Measurements from ENCODE around the gene CD72.
"Not testable (repeated sequence)": the region's sequence is repeated elsewhere in the genome, so short reads cannot be mapped to it uniquely, and the experiment has no call there.

CD72 gene

DNA sequence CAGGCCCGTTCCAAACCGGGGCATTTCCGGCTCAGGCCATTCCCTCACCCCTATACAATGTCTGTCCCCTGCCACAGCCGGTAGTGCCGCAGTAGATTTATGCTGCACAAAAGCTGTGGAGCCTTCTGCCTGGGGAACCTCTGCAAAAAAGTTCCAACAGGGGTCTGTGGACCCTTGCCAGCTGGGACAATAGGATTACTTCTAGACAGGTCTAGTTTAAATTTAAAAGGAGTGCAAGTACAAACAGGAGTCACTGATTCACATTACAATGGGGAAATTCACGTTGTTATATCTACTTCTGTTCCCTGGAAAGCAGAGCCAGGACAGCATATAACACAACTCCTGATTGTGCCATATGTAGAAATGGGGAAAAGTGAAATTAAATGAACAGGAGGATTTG, 34.7 kb downstream of the CD72 start:
- not testable (repeated sequence) for DNase-seq

DNA sequence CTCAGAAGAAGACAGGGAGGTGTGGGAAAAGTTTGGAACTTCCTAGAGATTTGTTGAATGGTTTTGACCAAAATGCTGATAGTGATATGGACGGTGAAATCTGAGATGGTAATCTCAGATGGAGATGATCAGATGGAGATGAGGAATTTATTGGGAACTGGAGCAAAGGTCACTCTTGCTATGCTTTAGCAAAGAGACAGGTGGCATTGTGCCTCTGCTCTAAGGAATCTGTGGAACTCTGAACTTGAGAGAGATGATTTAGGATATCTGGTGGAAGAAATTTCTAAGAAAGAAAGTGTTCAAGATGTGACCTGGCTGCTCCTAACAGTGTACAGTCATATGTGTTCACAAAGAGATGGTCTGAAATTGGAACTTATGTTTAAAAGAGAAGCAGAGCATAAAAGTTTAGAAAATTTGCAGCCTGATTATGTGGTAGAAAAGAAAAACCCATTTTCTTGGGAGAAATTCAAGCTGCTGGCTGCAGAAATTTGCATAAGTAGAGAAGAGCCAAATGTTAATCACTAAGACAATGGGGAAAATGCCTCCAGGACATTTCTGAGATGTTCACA, 38.5 kb downstream of the CD72 start:
- DNase-seq: not testable (repeated sequence)

DNA sequence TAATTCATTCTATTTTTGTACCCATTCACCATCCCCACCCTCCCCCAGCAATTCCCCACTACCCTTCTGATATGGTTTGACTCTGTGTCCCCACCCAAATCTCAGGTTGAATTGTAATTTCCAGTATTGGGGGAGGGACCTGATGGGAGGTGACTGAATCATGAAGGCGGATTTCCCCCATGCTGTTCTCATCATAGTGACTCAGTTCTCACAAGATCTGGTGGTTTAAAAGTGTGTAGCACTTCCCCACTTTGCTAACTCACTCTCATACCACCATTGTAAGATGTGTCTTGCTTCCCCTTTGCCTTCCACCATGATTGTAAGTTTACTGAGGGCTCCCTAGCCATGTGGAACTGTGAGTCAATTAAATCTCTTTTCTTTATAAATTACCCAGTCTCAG, 39.1 kb downstream of the CD72 start:
- no peak for DNase-seq

DNA sequence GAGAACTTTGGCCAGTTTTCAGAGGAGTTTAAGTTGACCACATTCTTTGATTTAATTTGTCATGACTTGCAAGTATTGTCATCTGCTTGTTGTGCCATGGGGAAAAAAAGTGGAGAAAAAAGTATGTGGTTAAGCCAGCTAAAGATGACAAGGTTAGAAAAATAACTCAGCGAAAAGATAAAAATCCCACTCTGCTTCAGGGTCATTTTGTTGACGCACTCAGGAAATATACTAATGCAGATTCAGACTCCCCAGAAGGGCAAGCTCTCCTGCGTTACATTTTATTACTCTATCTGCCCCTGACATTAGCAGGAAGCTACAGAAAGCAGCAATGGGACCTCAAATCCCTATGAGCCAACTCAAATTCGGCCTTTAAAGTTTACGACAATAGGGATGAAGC, 40.7 kb downstream of the CD72 start:
- DNase-seq: no peak

DNA sequence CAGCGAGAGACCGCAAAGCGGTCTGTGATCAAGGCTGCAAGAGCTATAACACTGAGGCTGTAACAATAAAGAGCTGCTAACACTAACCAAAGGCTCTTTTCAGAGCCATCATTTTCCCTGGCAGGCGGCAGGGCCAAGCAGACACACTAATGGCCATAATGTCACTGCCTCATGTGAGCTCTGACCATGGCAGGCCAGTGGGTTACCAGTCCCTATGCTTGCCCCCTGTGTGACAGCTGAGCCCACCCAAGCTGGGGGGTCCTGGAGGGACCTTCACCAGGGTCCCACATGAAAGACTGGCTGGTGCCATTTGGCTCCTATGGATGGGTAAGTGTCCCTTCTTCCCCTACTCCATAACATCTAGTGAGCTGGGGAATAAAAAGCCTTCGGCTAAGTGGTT, 42.7 kb downstream of the CD72 start:
- DNase-seq: no peak

DNA sequence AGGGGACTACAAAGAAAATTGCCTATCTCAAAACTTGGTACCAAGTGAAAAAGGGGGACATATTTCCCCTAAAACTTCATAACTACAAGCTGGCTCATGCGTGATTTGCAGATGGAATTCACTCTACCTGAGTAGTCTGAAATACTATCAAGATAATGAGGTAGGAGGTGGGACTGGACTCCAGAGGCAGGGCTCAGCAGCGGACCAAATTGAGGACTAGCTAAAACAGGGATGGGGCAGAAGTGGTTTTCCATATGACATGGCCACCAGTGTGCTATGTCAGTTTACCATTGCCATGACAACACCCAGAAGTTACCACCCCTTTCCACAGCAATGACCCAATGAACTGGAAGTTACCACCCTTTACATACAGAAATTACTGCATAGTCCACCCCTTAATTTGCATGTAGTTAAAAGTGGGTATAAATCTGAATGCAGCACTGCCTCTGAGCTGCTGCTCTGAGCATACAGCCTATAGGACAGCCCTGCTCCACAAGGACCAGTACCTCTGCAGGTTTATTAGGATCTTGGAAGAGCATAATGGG, 43.6 kb downstream of the CD72 start:
- DNase-seq: no peak

DNA sequence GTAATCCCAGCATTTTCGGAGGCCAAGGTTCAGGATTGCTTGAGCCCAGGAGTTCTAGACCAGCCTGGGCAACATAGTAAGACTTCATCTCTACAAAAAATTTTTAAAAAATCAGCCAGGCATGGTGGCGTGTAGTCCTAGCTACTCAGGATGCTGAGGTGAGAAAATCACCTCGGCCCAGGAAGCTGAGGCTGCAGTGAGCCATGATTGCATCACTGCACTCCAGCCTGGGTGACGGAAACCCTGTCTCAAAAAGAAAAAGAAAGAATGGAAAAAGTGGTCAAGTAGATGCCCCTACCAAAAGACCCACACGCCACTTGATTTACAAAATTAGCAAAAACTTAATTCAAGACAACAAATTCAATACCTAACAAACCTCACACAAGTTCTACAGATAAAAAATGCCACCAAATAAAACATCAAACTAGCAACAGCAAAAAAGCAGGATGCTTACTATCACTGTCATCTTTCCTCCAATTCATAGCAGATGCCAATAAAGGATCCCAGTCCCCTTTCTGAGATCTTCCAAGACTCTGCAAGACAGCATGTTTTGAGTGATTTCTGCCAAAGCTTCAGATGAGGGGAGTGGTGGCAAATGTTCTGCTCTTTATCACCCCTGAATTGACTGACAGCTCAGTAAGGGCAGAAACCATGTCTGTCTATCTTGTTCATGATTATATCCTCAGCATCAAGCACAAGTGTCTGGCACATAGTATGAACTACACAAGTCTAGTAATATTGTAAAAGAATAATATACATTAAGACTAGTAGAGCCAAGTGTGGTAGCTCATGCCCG, 47.3 kb downstream of the CD72 start:
- no peak for DNase-seq

DNA sequence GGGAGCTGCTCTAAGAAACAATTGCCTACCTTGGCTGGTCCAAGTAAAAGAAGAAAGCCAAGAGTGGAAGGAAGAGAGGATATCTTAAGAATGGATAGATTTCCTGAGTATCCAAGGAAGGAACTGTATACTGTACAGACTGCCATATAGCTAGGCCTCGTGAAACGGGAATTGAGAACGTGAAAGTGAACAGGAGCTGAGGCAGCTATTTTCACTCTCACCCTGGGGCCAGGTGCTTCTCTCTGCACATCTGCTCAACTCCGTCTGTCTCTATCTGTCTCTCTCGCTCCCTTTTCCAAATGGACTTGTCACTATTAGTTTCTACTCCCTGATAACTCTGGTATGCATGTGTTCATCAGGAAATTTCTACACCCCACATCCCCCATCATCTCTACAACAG, 49.0 kb downstream of the CD72 start:
- no peak for DNase-seq

DNA sequence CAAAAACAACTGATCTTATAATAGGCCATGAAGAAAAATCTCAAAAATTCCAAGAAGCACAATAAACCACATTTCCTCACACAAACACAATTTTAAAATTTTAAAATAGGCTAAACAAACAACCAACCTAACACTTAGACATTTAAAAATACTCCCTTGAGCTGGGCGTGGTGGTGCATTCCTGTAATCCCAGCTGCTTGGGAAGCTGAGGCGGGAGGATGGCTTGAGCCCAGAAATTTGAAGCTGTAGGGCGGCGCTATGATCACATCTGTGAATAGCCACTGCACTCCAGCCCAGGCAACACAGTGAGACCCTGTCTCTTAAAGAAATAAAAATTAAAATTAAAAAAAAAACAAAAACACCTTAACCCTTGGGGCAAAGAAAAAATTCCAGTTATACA, 50.0 kb downstream of the CD72 start:
- no peak for DNase-seq

DNA sequence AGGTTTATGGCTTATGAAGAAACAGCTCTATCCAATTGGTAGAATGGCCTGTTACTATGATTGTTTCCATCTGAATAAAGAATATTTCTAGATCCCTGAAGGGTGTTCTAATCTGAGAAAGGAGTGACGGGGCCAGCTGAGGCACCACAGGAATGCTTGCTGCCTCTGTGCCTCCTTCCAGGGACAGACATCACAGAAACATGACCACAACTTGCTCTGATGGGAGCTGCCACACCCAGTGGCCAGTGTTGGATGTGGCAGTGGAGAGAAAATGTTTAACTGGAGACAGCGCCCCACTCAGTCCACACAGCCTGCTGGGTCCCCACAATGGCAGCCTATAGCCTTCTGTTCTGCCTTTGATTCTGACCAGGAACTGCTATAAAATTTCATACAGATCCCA, 51.8 kb downstream of the CD72 start:
- DNase-seq: peak in 1 of 2 experiments; percentile 14

DNA sequence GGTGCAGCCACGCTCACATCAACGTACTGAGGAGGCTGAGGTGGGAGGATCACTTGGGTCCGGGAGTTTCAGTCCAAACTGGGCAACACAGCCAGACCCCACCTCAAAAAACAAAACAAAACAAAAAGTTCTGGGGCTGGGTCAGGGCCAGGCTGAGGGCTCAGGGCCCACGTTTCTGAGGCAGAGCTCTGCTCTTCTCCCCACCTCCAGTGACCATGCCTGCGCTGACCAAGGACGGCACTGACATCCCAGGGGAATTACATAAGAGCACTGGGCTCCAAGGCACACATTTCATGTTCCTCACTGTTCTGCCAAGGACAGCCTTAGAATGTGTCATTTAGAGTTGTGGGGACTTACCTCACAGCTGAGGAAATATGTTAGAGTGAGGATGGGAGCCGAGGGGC, 53.6 kb downstream of the CD72 start:
- DNase-seq: no peak

DNA sequence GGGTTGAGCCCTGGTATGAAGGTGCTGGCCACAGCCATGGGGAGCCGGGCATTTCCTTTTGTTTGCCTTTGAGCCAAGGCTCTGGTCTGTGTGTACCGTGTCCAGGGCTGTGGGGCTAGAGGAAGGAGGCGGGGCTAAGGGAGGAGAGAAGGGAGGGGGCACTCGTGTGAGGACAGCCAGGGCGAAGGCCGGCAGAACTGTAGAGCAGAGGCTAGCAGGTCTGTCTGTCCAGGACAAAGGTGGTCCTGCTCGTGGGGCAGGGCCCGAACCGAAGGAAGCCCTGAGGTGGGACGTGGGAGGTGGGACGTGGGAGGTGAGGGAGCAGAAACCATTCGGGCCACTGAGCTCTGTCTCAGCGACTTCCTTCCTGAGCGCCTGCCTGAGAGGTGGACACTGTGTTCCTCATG, 54.4 kb downstream of the CD72 start:
- no peak for DNase-seq

DNA sequence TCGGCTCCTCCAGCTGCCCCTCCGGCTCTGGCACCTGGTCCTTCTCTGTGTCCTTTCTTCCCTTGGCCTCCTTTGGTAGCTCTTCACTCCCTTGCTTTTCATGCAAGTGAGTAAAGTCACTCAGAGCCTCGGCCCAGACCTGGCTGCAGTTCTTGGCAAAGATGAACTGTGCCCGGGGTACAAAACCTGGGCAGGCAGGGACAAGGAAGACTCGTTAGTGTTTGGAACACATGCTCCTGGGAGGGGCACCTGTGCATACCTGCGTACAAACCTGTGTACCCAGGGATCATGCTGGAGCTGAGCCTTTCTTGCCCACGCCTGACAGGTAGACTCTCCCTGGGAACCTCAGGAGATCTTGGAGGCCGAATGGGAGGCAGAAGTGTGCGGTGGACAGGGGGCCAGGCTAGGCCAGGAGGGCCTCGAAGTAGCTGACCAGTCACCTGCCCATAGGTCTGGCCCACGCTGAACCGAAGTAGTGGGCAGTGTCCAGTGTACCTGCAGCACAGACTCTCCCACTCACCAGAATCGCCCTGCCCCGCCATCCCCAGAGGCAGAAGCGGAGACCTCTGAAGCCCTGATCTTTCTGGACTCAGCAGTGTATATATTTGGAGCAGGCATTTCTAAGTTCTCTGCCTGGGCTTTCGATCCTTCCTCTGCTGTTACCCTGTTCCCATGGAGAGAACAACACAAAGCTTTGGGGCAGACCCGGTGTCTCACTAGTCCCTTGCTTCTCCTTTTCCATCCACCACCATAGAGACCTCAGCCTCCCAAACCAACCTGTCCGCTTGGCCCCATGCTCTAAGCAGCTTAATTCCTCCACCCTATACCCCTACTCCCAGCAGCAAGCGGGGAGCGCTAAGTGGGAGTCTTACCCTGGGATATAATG, 55.1 kb downstream of the CD72 start:
- DNase-seq: no peak

DNA sequence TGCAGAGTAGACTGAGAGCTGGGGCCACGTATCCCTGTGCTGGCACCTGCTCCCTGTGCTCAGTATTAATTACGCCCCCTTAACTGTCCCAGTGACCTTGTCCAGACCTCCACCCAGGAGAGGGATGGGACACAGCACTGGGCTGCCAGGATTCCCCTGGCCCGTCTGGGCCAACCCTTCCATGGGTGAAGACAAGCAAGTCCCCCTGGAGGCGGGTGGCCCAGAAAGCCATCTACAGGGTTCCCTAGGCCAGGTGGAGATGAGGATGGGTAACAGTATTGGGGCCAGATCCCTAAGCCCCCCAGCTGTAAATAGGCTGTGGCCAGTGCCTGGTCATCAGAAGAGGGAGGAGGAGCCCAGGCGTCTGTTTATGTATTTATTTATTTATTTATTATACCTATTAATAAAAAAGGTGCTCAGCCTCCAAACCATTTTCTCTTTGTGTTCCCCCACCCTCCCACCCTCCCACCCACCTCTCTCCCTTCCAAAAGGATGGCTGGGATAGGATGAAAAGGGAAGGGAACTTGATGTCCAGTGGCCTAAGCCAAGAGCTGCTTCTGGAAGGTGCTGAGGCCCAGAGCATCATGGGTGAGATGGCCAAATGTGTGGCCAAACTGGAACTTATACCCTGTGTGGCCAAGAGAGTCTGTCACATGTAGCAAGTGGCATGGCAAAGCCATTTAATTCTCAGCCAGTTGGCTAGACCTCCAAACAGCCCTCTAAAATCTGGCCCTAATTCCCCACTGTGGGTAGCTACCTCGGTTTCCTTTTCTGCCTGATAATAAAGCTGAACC, 56.5 kb downstream of the CD72 start:
- DNase-seq: no peak

DNA sequence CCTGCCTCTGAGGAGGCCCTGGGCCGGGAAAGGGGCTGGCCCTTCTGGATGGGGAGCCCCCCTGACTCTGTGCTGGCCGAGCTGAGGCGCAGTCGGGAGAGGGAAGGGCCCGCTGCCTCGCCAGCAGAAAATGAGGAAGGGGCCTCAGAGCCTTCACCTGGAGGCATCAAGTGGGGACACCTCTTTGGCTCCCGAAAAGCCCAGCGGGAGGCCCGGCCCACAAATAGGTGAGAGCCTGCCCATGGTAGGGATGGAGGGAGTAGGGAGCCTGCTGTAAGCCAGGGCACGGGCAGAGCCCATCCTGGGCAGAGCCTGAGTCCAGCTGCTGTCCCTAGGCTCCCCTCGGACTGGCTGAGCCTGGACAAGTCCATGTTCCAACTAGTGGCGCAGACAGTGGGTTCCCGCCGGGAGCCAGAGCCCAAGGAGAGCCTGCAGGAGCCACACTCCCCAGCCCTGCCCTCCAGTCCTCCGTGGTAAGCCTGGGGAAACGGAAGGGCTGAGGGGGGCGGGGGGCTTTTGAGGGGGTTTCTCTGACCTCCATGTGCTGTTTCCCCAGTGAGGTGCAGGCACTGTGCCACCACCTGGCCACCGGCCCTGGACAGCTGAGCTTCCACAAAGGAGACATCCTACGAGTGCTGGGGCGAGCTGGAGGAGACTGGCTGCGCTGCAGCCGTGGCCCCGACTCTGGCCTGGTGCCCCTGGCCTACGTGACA, 57.4 kb downstream of the CD72 start:
- no peak for DNase-seq

All from Kasumi-1 (cell line).